A673 (cell line): ENCODE data around the gene LRRC8D. TPM values are rescaled to one million over a fixed set of nuclear protein-coding genes. Genes with fewer than 3 reads are reported as not detected.

Experiments
- BruUV-seq: library from RNA; stranded (reverse); fragments of 400-500 nt; replicated peaks from 2 replicates; lab custom pipeline; 2021; lab: Mats Ljungman, UMichigan
- CTCF ChIA-PET: fragments of 300-600 bp; sonication (Branson Sonifier 250); formaldehyde crosslinking; loops from one replicate; lab custom pipeline; 2022; ENCODE audit warnings: antibody characterized with exemption; lab: Charles Lee
- POLR2A ChIA-PET: fragments of 300-600 bp; sonication (Branson Sonifier 250); formaldehyde crosslinking; loops from one replicate; lab custom pipeline; 2022; ENCODE audit warnings: antibody characterized with exemption; ENCODE audit not compliant: low non-redundant PET; lab: Charles Lee
- DNase-seq: peaks from one replicate; pipeline ENCODE4 v3.0.0-alpha.2; 2015; ENCODE audit warnings: low spot score
- H3K27ac ChIP-seq: fragments of 200-600 bp; sonication (generic); 2 replicates; pipeline ENCODE4 v1.5.1; 2016; ENCODE audit warnings: mixed run types, low read depth, mild to moderate bottlenecking, mixed read lengths, antibody characterized with exemption, low read length; ENCODE audit not compliant: poor library complexity, severe bottlenecking
- H3K27me3 ChIP-seq: fragments of 200-600 bp; sonication (generic); replicated peaks from 2 replicates; pipeline ENCODE4 v1.6.1; 2017; ENCODE audit warnings: mixed run types, low read depth, mild to moderate bottlenecking, mixed read lengths, antibody characterized with exemption, low read length; ENCODE audit not compliant: insufficient read depth, poor library complexity
- H3K36me3 ChIP-seq: fragments of 200-600 bp; sonication (generic); 2 replicates; pipeline ENCODE4 v1.6.1; 2016; ENCODE audit warnings: mixed run types, mild to moderate bottlenecking, mixed read lengths, antibody characterized with exemption, low read length; ENCODE audit not compliant: insufficient read depth, poor library complexity, severe bottlenecking
- H3K4me1 ChIP-seq: fragments of 200-600 bp; sonication (generic); 2 replicates; pipeline ENCODE4 v1.6.1; 2017; ENCODE audit warnings: mixed run types, mild to moderate bottlenecking, mixed read lengths, antibody characterized with exemption, low read length; ENCODE audit not compliant: insufficient read depth, poor library complexity, severe bottlenecking
- H3K4me3 ChIP-seq: fragments of 200-600 bp; sonication (generic); 2 replicates; pipeline ENCODE4 v1.5.1; 2016; ENCODE audit warnings: low read depth, mixed run types, mild to moderate bottlenecking, mixed read lengths, low read length; ENCODE audit not compliant: poor library complexity, severe bottlenecking
- H3K9me3 ChIP-seq: fragments of 200-600 bp; sonication (generic); 2 replicates; pipeline ENCODE4 v1.6.1; 2016; ENCODE audit warnings: mixed run types, low read depth, mild to moderate bottlenecking, mixed read lengths, antibody characterized with exemption, low read length; ENCODE audit not compliant: poor library complexity, severe bottlenecking
- EZH2 ChIP-seq: fragments of 200-600 bp; sonication (generic); IDR thresholded peaks from 2 replicates; pipeline ENCODE4 v1.6.1; 2017; ENCODE audit warnings: borderline replicate concordance, low read depth, mild to moderate bottlenecking, mixed read lengths, antibody characterized with exemption, low read length; ENCODE audit not compliant: poor library complexity, severe bottlenecking
- intact Hi-C: fragments of 100-400 bp; cut with micrococcal nuclease; formaldehyde crosslinking; loops from one replicate; pipeline ENCODE4 v1.10.0; 2022; ENCODE audit not compliant: unreplicated experiment
- total RNA-seq: library from RNA; stranded (reverse); gene quantifications from 2 replicates; pipeline ENCODE4 v1.2.3, GENCODE V29; 2021
- TF ChIP-seq, protein P1 (sequence below): fragments of 300-800, 200-600 bp; sonication (generic); conservative IDR thresholded peaks from 2 replicates; pipeline ENCODE4 v1.5.1; 2017; ENCODE audit warnings: low read depth, mild to moderate bottlenecking, antibody characterized with exemption, low read length, moderate library complexity, mixed read lengths

LRRC8D gene
- total RNA-seq, 1 experiment from 2014 or later = 59.4 TPM

DNA sequence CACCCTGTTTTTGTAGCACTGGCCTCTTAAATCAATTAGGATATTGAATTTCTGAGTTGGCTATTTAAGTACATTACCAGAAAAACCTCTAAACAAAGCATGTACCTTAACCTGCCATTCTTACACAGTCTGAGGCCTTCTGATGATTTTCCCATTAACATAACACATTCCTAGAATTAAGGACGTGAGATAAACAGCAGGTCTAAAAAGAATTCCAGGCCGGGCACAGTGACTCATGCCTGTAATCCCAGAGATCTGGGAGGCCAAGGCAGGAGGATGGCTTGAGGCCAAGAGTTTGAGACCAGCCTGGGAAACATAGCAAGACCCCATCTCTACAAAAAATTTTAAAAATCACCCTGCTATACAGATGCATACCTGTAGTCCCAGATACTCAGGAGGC is 18.0 kb upstream of the LRRC8D start:
- Histone ChIP-seq H3K4me3 (no peak overlapping the region), H3K27ac (no peak overlapping the region), H3K27me3 (no peaks in the 10 kb centered on the region), H3K4me1 (no peaks in the 10 kb centered on the region), H3K36me3 (no peaks in the 10 kb centered on the region), H3K9me3 (no peaks in the 10 kb centered on the region)
- DNase-seq = no peak
- BruUV-seq = no TSS peak
- ChIA-PET CTCF (no interaction called here), POLR2A (no interaction called here)
- intact Hi-C loops = no loop called here
- TF ChIP-seq EZH2 = no peak
- TF ChIP-seq, protein P1, sequence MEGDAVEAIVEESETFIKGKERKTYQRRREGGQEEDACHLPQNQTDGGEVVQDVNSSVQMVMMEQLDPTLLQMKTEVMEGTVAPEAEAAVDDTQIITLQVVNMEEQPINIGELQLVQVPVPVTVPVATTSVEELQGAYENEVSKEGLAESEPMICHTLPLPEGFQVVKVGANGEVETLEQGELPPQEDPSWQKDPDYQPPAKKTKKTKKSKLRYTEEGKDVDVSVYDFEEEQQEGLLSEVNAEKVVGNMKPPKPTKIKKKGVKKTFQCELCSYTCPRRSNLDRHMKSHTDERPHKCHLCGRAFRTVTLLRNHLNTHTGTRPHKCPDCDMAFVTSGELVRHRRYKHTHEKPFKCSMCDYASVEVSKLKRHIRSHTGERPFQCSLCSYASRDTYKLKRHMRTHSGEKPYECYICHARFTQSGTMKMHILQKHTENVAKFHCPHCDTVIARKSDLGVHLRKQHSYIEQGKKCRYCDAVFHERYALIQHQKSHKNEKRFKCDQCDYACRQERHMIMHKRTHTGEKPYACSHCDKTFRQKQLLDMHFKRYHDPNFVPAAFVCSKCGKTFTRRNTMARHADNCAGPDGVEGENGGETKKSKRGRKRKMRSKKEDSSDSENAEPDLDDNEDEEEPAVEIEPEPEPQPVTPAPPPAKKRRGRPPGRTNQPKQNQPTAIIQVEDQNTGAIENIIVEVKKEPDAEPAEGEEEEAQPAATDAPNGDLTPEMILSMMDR = no peak

DNA sequence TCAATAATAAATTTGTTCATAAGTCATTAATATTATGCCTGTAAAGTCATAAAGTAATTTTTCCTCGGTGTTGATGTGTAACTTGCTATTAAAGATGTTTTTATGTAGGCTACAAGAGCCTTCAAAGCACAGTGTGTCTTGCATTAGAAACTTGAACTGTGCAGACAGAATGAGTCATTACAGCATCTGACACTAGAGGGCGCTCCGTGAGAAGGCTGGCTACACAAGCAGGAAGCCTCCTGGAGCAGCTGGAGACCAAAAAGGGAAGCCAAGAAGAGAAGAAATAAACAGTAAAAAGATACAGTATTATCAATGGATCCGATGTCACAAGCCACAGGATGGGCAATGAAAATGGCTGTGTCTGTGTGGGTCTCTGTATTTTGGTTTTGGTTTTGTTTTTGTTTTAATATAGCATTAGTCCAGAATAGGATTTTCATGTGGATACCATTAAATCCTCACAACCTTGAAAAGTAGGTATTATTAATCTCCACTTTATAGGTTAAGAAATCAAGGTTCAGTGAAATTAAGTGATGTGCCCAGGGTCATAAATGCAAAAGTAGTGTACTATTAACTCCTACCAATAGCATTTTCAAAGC is 16.1 kb upstream of the LRRC8D start:
- Histone ChIP-seq H3K4me1 (no peaks in the 10 kb centered on the region), H3K27me3 (no peaks in the 10 kb centered on the region), H3K36me3 (no peaks in the 10 kb centered on the region), H3K27ac (no peak overlapping the region), H3K4me3 (no peak overlapping the region), H3K9me3 (no peaks in the 10 kb centered on the region)
- peak; percentile 91 for DNase-seq
- ChIA-PET POLR2A (no interaction called here), CTCF (interaction anchor here (0.6 to 1.3 kb wide), 6 partner anchors 13 to 187 kb away, joined by 3 to 9 read pairs (median 4); no protein-coding TSS in a partner anchor)
- no peak for TF ChIP-seq EZH2
- TF ChIP-seq, protein P1 = peak; percentile 97
- intact Hi-C loops = loop anchor here (1.0 kb wide), 1 partner anchor 183 kb away; no protein-coding TSS in a partner anchor
- BruUV-seq = no TSS peak

DNA sequence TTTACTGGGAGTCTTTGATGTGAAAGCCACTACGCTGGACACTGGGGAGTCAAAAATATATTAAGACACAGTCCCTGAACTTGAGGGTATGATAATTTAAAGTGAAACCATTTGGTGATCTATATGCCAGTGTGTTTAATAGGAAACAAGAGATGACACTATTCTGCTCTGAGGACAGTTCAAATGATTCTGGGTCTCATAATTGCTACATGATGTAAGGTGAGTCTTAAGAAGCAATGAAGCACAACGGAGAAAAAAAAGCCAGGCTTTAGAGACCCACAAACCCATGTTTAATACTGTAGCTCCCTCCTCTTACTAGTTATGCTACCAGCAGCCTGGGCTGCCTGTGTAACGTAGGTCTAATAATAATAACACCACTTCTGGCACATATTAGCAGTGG is 14.2 kb upstream of the LRRC8D start:
- no peaks in the 10 kb centered on the region for H3K4me1 ChIP-seq
- H3K36me3 ChIP-seq = no peaks in the 10 kb centered on the region
- ChIA-PET CTCF (no interaction called here), POLR2A (no interaction called here)
- BruUV-seq = no TSS peak
- DNase-seq = no peak
- H3K27ac ChIP-seq = no peak overlapping the region
- TF ChIP-seq, protein P1 = no peak
- TF ChIP-seq EZH2 = no peak
- H3K27me3 ChIP-seq = no peaks in the 10 kb centered on the region
- no peaks in the 10 kb centered on the region for H3K9me3 ChIP-seq
- no peak overlapping the region for H3K4me3 ChIP-seq
- intact Hi-C loops = no loop called here
